AG09309 (cell line): ENCODE data around the gene COPB2.

Source experiments
- DNase-seq: peaks from one replicate; pipeline ENCODE4 v3.0.0-alpha.2; 2010; ENCODE audit warnings: low read depth
- H3K4me3 ChIP-seq: 2 replicates; pipeline ENCODE4 v1.5.1; 2011; ENCODE audit warnings: mild to moderate bottlenecking, low read depth, low read length, moderate library complexity; ENCODE audit not compliant: control insufficient read depth
- CTCF ChIP-seq: IDR thresholded peaks from 2 replicates; pipeline ENCODE4 v1.5.1; 2011; ENCODE audit warnings: mild to moderate bottlenecking, low read depth, low read length, inconsistent platforms; ENCODE audit not compliant: insufficient read depth, control insufficient read depth; ENCODE audit errors: missing control alignments

Gene COPB2

GRCh38 chr3:139309061-139309591 lies 80.3 kb downstream of the COPB2 start:
- no peak for TF ChIP-seq CTCF
- no peak for DNase-seq
- no peak overlapping the region for H3K4me3 ChIP-seq

GRCh38 chr3:139308560-139308959 lies 80.9 kb downstream of the COPB2 start:
- no peak for TF ChIP-seq CTCF
- DNase-seq = peak; percentile 48
- no peak overlapping the region for H3K4me3 ChIP-seq

- no peak for TF ChIP-seq CTCF
- no peak for DNase-seq
- no peak overlapping the region for H3K4me3 ChIP-seq
Measured at GRCh38 chr3:139307601-139308555, 81.6 kb downstream of the COPB2 start.
